Stimulated activated CD8-positive, alpha-beta memory T cell treated with anti-CD3 and anti-CD28 coated beads, Interleukin-4, amount 100 ng/mL, for 48 hours (primary cell): ENCODE measurements around the gene SLC22A3.
"Not testable (repeated sequence)": the region's sequence is repeated elsewhere in the genome, so short reads cannot be mapped to it uniquely, and the experiment has no call there.

Experiments used
- DNase-seq: peaks from one replicate; pipeline ENCODE4 v3.0.0-alpha.2; 2020

SLC22A3 gene

DNA sequence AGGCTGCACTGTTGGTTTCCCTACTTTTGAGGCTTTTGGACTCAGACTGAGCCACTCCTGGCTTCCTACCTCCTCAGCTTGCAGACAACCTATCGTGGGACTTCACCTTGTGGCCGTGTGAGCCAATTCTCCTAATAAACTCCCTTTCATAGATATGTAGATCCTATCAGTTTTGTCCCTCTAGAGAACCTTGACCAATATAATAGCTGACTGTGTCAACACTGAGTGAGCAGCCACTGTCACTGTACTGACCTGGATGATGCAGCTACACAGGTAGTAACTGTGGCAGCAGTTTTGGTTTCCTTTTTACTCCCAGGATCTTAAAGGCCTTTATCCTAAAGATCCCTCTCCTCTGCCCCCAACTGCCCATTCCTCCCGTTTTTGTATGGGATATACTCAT, 70.2 kb downstream of the SLC22A3 start:
- no peak for DNase-seq

DNA sequence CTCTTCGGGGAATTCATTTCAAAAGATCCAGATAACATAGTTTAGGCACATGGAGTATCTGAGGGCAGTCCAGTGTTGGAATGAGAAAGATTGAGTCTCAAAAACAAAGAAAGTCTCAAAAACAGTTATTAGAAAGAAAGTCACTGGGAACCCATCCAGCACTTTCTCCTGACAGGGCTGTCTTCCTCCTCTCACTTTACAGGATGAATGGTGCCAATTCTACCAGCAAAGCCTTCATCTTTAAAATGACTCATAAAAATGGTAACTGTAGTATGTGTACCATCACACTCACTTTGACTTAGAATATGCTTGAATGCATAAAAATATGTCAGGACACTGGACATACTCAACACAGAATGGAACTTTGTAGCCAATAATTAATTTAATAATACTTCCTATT, 71.3 kb downstream of the SLC22A3 start:
- no peak for DNase-seq

DNA sequence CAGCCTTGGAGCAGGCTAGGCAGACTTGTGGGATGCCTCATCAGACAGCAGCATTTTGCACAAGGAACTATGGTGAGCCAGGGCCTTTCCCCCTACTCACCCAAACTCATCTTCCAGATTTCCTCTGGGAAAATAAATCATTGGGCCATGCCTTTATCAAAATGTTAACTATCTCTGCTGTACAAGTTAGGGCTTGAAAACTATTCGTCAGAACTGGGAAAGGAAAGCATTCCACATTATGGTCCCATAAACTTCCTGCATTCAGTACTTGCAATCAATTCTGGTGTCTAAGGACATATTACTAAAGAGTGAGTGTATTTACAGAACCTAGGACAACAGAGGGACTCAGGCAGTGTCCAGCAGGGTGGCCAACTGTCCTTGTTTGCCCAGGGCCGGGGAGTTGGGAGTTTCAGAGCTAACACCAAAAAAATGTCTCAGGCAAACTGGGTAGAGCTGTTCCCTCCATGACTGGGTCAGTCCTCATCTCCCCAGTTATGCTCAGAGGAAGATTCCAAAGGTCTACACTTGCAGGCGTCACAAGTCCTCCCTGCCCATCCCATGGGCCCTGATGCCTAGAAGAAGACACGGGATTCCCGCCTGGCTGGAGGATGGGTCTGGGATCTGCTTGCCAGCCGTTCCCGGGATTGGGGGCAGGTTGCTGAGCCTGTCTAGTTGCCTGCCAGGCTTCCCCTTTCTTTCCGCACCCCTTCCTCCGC, 72.2 kb downstream of the SLC22A3 start:
- DNase-seq = no peak

DNA sequence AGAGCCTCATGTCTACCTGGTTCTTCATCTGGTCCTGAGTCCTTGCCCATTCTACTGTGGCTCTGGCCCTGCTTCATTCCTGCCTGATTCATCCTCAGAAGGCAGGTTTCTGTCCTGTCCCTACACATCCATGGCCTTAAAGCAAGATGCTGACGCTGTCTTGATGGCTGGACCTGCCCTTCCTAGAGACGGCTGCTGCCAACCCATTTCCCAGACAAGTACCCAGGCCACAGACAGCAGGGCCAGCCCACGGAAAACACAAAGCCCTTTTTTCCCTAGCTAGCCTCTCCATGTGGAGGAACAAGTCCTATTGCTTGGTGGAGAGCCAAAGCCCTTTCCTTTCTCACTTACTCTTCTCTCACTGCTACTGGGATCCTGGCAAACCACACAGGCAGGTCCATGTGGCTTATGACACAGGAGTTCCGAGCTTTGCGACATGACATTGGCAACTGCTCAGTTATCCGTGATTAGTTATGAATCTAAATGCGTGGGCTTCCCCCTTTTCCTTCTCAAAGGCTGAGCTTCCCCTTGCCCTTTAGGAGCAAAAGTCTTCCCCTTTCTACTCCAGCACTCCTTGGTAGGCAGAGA, 72.9 kb downstream of the SLC22A3 start:
- no peak for DNase-seq

DNA sequence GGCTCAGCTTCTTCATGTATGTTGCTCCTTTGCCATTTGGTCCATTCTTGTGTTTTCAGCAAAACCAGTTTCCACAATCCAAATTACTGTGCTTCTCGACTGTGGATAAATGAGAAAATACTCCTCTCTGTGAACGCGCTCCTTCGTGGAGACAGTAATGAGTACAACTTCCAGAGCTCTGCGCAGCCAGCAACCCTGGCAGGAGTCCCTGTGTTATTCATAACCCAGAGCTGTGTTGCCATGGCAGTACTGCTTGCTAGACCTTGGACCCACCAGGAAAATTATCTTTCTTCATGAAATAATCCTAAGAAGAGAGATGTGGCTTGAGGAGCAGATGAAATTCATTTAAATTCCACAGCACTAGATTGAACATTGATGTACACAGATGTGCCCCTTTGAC, 73.7 kb downstream of the SLC22A3 start:
- no peak for DNase-seq

DNA sequence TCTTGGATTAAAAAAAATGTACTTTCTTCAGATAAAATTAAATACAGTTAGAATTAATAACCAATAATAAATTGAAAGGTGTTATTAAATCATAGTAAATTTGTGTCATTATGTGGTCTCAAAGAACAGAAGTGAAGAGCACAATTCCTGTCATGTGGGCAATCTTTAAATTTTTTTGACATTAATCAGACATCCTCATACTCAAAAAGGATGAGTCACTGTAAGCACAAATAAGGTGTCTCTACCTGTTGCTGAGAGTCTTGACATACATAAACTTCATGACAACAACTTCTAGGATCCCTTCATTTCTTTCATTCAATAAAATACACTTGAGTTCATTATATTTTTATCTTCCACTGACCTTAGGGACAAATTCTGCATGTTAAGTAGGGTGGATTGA, 76.1 kb downstream of the SLC22A3 start:
- no peak for DNase-seq

DNA sequence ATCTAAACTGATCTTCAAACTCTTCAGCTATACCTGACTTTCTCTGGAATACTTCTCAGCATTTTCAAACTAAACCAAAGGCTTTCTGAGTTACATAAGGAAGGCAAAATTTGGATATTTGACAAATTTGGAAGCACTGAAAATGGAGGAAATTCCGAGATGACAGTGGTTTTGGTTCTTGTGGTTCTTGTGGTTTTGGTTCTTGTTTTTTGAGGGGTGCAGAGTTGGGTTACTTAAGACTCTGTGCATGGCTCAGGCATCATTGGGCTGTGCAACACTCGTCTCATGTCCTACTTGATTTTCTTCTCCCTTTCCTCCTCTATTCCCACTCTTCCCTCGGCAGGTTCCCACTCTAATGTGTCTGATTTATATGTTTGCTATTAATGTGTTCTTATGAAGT, 78.0 kb downstream of the SLC22A3 start:
- DNase-seq = no peak

DNA sequence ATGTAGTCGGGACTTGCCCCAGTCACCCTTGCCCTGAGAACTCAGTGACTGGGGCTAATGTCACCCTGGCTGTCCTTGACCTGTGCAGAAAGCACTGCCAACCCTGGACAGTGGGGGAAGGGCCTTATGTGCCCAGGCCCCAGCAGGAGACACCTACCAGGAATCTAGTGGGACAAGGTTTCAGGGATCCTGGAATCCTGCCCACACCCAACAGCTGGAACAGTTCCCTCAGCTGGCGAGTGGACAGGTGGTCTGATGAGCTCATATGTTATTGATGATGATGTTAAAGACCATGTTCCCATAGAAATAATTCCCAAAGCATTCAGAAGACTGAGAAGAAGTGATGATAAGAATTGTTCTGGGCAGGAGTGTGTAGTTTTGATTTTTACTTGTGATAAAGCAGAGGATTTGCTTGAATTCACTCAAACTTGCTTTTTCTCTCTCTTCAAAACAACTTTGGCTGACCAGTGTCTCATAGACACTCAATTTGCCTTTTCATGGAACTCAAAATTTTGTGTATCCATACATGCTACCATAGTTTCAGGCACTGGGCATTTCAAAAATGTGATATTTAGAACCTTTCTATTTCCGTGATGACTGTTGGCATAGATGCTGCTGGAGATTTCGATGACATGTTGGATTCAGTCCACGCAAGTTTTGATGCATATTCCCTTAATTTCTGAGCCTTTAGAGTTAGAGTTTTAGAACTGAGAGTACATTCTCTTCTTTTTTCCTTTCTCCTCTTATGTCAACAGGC, 79.3 kb downstream of the SLC22A3 start:
- DNase-seq = no peak

DNA sequence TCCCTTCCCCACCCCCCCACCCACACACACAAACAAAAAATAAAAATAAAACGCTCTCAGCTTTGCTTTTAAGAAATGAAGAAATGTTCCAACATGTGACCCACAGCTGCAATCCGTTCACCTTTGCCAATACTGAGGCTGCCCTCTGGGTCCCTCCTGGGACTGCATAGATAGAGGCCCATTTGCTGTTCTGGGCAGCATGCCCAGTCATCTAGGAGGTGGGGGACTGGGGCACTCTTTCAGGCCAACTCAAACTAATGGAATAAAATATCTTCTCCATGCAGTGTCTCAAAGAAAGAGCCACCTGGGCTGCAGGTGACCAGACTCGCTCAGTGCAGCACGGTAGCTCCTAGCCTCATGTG, 79.9 kb downstream of the SLC22A3 start:
- DNase-seq = no peak

DNA sequence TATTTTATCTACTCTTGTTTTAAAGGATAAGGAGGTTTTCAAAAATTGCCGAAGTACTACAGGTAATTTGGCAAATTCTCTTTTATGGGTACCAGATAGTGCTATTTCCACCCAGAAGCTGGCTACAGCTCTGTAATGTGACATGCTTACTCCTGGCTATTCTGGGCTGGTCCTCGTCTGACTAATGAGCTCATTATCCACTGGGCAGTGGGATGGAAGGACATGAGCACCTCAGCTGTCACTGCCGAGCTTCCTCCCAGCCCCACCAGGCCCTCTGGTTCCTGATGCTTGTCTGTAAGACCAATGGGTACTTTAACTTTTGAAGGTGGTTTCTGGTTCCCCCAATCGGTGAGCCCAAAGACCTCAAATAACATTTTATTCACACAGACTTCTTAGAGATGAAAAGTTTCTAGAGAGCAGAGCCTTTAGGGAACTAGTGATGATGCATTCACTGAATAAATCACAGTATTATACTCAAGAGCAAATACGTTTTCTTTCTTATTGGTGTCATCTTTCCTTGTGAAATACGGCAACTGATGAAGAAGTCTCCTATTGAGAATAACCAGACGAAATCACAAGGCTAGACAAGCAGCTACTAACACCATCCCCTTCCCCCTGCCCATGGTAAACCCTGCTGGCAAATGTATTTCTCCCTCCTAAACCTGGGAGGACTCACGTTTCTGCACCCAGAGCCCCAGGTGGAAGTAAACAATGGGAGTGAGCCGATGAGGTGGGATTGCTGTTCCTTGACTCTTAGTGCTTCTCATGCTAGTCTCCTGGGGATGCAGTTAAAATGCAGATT, 80.8 kb downstream of the SLC22A3 start:
- DNase-seq = no peak

DNA sequence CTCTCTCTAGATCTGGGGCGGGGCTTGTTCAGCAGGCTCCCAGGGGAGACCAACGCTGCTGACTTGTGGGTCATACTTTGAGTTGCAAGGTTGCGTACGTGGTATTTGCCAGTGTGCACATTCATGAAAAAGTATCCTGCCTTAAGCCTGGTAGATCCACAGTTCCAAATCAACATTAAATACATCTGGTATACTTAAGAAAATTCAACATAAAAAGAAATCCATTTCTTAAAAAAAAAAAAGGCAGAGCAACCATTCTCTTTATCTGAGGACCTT, 81.4 kb downstream of the SLC22A3 start:
- DNase-seq = no peak

DNA sequence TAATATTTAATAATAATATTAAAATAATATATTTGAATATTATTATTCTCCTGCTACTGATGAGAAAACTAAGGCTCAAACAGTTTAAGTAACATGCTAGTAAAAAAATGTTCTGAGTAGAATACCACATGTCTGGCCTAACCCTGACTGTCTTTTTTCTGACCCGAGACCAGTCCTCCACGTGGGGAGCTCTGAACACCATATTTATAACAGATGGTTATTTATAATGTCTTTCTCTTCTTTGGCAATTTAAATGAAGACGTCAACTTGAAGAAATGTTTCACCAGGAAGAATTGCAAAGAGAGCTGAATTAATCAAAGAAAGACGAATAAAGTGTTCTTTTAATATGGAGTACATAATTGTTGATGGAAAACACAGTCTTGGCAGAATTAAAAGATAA, 82.0 kb downstream of the SLC22A3 start:
- no peak for DNase-seq

DNA sequence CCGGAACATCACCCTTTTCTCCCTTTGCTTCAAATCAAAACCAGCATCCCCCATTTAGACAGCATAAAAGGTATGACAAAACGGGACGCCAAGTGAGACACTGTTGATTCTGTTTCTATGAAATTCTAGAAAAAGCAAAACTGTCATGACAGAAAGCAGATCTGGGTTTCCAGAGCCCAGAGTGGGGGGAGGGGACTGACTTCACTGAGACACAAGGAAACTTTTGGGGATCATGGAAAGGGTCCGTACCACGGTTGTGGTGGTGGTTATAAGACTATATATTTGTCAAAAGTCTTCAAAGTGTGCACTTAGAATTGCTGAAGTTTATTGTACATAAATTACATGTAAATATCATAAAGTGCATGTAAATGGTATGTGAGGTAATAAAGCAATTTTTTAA, 82.6 kb downstream of the SLC22A3 start:
- DNase-seq = no peak

DNA sequence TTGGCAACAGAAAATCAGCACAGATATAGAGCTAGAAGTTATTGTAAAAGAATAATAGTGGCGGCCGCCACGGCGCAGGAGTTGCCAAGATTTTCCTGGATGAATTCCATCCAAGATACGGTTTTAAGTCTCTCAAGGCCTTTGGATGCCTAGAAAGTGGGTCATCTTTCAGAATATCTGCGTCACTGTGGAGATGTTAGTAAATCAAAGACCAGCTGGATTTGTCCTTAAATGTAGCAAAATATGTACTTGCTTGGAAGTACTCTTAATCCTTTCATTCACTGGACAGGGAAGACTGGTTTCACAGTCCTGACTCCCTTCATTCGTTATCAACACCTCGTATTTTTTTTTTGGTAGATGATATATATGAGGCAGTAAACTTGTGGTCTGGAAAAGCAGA, 83.0 kb downstream of the SLC22A3 start:
- no peak for DNase-seq

DNA sequence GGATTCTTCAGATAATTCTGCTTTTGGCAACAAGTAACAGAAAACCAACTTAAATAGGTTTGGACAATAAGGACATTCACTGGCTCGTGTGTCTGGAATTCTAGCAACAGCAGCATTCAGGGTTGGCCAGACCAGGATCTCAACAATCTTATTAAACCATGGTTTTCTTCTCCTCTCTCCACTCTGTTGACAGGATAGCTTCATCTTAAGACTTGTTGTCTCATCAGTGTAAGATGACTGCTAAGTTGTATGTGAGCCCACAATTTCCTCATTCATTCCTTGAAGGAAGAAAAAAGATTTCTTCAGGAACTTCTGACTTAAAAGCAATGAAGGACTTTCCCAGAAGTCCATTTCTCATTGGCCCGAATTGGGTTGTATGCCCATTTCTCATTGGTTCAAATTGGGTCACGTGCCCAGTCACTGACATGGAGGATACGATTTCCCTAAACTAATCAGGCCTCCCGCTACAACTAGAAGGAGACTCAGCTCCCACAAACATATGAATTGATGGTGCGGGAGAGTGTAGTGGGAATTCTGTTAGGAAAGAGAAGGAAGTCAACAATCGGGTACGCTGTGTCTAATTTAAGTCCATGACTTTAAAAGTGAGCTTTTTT, 83.7 kb downstream of the SLC22A3 start:
- DNase-seq = no peak

DNA sequence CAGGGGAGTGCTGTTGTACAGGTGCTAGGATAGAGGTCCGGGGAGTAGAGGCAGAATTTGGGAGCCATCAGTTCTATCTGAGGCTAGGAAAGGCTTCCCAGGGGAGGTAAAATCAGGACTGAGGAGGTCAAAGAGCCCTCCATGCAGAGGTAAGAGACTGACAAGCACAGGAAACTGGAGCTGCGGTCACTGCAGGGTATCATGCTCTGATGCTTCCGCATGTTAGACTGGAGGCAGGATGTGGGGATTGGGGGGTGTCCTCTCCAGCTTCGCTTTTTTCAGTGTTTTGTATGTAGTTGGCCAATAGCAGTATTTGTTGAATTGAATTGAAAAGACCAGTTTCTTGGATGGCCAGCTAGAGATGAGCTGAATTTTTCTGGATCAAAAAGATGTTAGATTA, 87.8 kb downstream of the SLC22A3 start:
- no peak for DNase-seq

DNA sequence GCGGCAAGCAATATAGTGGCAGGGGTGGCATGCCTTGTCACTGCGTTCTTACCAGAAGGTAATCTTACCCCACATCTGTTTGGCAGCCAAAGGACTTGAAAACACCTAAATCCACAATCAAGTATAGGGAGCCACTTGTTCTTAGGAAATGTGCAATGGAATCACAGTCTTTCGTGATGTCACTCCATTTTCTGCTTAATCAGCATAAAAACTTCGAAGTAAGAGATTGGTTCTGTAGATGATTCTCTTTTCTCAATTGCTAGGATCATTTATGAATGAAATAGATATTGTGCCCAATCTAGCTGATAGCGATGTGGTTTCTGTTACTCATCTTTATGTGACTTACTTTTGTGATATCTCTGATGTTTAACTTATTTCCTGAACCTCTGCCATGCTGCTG, 89.0 kb downstream of the SLC22A3 start:
- no peak for DNase-seq

DNA sequence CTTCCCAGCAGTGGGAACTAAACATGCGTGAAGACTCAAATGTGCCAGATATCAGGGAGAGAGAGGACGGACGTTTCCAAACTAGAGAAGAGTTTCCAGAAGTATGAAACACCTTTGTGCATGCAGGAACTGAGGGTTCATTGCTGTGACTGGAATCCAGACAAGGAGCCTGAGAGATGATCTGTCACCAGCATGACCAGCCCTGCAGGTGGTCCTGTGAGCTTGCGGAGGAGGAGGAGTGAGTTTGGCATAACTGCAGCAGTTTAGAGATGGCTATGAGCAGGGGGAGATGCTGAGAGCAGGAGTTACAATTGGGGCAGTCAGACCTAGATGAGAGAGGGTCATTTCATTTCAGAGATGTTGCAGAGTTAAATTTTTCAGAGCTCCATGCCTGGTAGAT, 89.6 kb downstream of the SLC22A3 start:
- no peak for DNase-seq

DNA sequence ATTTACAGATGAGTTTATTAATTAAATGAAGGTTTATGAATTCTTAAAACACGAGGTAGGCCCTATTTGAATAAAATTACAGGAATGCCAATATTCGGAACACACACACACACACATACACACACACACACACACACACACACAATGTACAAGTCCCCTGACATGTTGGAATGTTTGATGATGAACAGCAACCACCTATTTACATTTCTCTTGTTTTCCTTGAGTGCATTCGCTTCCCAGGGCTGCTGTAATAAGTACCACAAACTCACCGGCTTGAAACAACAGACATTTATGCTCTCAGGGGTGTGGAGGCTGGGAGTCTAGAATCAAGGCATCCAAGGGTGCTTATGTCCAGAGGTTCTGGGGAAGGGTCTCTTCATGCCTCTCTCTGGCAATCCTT, 90.3 kb downstream of the SLC22A3 start:
- no peak for DNase-seq

DNA sequence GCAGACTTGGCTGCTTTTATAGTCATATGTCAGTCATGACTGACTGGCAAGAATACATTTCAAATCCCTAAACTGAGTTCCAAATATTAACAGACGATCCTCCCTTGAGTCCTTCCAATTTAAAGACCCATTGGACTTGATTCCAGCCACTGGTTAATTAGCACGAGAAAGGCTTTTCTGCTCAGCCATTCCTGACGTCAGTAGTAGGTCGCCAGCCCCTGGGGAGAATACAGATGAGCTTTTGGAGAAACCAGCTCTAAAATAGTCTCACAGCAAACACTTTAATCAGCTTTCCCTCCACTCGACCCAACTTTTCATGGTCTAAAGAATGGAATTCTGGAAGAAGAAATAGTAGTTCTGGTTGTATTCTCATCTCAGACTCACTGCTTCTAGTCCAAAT, 91.6 kb downstream of the SLC22A3 start:
- DNase-seq = no peak

DNA sequence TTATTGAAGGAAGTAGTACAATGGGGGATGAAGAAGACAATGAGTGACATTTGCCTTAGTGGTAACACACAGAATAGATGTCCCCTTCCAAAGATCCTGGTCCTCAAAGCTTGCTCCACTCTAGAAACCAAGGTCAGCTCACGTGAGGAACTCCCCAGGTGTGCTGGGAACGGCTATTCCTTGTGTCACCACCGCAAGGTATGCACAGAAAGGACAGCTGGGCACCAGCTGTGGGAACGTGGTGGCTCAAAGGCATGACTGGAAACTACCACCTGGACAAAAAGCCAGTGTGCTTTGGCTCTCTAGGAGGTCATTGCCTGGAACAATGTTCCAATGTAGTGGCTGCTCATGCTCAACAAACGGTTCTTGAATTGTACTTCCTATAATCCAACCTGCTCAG, 94.0 kb downstream of the SLC22A3 start:
- DNase-seq = no peak

DNA sequence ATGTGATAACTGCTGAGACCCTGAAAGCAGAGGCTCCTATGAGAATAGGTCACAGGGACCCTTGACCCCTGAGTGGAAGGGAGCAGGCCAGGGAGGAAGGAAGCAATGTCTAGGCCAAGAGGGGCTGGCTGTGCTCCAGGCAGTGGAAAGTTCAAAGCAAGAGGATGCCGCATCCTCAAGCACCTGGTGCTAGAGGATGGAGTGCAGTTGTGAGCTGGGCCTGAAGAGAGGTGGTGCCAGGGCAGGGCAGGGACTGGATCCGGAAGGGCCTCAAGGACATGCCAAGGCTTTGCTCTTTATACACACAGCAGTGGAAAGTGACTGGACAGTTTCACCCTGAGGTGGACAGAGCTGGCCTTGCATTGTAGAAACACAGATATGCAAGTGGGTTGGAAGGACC, 97.0 kb downstream of the SLC22A3 start:
- no peak for DNase-seq

DNA sequence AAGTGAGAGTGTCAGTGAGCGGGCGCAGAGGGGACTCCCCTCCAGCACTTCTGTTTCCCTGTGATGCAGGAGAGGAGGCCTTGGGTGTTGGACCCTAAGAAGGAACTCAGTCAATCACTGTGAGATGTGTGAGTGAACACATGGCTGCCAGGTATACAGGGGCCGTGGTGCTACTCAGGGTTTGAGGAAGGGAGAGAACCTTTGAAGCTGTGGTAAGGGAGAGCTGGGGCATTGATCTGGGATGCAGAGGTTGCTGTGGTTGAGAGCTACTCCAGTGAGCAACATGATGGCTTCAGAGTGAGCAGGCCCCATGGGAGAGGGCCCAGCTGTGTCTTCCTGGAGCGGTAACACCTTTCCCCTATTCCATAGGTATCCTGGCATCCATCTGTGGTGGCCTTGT, 99.2 kb downstream of the SLC22A3 start:
- no peak for DNase-seq

DNA sequence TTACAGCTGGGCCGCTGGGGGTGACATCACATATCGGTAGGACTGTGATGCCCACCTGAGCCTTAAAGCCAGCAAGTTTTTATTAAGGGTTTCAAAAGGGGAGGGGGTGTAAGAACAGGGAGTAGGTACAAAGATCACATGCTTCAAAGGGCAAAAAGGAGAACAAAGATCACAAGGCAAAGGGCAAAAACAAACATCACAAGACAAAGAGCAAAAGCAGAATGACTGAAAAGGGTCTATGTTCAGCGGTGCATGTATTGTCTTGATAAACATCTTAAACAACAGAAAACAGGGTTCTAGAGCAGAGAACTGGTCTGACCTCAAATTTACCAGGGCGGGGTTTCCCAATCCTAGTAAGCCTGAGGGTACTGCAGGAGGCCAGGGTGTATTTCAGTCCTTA, 101.6 kb downstream of the SLC22A3 start:
- not testable (repeated sequence) for DNase-seq
